ENCODE data around the gene IFITM1.
A peak's percentile ranks its signal among the peaks of the same experiment; 100 is the strongest.
"Not testable (repeated sequence)": the region's sequence is repeated elsewhere in the genome, so short reads cannot be mapped to it uniquely, and the experiment has no call there.

Gene IFITM1

DNA sequence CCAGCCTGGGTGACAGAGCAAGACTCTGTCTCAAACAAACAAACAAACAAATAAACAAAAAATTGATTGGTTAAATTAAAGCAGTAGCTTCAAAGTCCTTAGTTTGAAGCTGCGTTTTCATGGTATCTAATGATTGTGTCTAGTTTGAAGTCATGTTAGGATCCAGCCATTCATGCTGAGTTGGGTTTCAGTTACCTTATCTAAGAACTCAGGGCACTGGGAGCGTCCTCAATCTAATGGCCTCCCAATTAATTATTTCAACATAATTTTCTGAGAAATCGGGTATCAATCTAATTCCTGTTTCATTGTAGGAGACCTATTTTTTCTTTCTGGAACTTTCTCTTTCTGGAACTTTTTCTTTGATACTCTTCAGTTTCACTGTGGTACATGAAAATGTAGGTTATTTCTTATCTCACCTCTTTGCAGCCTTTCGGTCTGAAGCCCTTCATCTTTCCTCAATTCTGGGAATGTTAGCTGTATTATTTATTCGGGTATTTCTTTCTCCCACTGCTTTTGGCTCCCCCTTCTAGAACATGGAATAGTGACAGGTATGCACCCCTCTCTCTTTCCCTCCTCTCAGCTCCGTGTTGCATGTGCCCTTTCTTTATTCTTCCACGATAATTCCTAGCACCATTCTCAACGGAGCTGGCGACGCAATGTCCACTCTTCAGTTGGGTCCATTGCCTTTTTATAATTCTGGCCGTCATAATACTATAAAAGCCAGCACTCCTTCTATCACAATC, 31.2 kb downstream of the IFITM1 start:
- DNase-seq (ENCODE audit: low spot score): no peak

GRCh38 chr11:346529-346928, 32.7 kb downstream of the IFITM1 start:
- no peak for DNase-seq (ENCODE audit: low spot score)

- DNase-seq (ENCODE audit: low spot score): not testable (repeated sequence)
Measured at GRCh38 chr11:349270-349954, 35.6 kb downstream of the IFITM1 start.

DNA sequence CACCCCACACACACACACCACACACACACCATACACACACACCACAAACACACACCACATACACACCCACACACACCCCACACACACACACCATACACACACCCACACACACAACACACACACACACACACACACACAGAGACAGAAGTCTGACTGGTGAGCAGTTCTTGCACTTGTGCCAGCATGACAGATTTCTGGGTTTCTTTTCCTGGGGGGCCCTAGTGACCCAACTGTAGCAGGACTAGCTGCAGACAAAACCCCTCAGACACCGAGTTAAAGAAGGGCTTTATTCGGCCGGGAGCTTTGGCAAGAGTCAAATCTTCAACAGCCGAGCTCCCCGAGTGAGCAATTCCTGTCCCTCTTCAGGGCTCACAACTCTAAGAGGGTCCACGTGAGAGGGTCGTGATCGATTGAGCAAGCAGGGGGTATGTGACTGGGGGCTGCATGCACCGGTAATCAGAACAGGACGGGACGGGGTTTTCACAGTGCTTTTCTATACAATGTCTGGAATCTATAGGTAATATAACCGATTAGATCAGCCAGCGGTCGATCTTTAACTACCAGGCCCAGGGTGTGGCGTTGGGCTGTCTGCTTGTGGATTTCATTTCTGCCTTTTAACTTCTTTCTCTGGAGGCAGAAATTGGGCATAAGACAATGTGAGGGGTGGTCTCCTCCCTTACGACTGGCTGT, 36.3 kb downstream of the IFITM1 start:
- DNase-seq (ENCODE audit: low spot score): not testable (repeated sequence)

DNA sequence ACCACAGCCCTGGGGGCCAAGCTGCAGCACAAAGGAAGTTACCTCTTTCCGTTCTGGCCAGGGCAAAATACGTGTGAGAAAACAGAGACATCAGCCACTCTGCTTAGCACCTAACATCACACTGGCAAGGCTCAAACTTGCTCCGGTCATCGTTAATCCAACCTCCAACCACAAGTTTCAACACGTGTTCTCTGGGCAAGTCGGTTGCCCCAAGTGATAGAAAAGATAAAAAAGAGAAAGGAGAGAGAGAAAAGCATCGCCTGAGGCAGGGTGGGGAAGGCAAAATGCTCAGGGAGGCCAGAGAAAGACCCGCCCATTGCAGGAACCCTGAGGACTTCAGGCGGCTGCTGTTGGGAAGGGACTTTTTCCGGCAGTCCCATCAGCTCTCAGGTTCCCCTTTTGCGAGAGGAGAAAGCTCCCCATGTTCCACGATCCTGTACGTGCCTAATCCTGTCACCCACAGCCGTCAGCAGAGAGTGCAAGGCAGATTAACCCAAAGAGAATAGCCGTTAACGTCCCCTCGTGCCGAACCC, 36.9 kb downstream of the IFITM1 start:
- no peak for DNase-seq (ENCODE audit: low spot score)

- DNase-seq (ENCODE audit: low spot score): no peak
Measured at GRCh38 chr11:351411-351810, 37.6 kb downstream of the IFITM1 start.

DNA sequence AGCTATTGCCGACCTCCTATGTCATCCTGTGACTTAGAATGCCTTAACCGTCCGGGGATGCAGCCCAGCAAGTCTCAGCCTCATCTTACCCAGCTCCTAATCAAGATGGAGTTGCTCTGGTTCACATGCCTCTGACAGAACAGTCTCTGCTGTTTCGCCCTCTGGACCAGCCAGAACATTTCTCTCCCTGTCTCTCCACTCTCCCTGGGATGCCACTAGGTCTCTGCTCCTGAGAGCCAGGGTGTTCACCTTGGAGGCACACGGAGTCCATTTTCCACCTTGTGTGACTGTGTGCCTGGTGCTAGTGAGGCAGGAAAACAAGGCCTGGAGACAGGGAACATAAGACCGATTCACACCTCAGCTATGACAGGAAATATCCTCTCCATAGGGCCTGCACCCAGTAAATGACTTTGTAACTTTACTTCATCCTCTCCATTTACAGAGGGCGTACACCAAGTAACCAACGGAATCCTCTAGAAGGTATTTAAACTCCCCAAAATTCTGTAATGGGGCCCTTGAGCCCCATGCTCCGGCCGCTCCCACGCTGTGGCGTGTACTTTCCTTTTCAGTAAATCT, 38.7 kb downstream of the IFITM1 start:
- DNase-seq (ENCODE audit: low spot score): no peak

DNA sequence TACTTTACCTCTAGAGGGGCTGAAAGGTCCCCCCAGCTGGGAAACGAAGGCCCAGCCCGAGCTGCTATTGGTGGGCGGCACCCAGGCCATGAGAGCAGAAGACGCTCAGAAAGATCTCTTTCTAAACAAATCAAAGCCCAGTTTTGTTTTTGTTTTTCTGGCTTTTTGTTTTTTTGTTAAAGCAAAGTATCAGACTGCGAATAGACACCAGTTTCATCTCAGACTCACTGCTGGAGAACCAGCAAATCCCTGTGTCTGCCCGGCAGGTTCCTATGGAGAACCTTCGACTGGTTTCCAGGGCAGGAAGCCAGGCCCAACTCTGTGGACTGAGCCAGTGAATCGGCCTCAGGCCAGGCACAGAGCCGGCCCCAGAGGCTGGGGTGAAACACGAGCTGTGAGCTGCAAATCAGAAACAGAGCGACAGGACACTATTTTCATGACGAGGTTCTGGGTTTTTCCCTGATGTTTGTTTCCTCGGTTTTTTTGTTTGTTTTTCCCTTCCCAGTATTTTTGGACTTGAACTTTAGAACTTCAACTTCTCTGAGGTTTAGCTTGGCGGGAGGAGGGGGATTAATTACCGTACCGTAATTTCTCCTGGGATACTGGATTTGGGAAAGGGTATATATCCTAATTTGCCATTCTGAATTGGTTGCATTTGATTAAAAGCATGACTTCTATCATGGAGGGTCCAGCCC, 39.5 kb downstream of the IFITM1 start:
- DNase-seq (ENCODE audit: low spot score): no peak

DNA sequence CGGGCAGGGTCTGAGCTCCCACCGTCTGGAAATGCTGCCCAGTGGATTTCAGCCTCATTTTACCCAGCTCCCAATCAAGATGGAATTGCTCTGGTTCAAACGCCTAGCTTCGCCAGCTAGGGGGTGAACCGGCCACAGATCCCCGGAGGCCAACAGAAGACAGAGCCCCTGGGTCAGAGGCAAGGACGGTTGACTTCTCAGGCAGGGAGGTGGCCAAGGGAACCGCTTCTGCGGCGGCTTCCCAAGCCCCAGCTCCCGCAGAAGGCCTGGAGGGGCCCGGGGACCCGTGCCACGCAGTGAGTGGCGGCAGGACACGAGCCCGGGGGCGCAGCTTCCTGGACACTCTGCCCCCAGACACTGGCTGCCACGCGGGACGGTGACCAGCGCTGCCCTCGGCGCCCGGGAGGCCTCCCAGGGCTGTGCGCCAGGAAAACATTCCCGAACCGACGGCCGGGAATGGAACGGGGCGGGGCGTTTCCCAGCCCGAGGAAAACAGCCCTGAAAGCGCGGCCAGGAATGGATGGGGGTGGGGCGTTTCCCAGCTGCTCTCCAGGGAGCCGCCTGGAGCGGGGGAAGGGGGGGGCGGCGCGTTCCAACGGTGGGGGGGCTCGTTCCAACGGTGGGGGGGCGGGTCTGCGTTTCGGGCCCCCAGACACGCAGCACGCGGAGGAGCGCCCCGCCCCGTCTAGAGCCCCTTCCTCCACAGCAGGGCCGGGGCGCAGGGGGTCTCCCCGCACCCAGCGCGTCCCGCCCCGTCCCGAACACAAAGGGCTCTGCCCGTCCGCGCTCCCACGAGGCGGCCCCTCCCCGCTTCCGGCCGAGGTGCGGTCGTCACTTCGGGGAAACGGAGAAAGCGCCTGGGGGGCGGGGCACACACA, 42.0 kb downstream of the IFITM1 start:
- DNase-seq (ENCODE audit: low spot score): peak; percentile 81

DNA sequence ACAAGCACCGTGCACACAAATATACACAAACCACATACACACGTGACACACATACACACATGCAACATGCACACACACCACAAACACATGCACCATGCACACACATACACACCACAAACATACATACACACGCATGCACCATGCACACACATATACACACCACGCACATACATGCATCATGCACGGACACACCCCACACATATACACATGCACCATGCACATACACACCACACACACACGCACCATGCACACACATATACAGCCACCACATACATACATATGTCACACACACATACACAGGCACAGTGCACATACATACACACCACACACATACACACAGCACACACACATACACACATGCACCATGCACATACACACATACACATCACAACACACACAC, 42.8 kb downstream of the IFITM1 start:
- no peak for DNase-seq (ENCODE audit: low spot score)

GRCh38 chr11:357582-357981, 43.7 kb downstream of the IFITM1 start:
- no peak for DNase-seq (ENCODE audit: low spot score)

GRCh38 chr11:358129-358800, 44.4 kb downstream of the IFITM1 start:
- no peak for DNase-seq (ENCODE audit: low spot score)

- no peak for DNase-seq (ENCODE audit: low spot score)
Measured at GRCh38 chr11:359181-359714, 45.4 kb downstream of the IFITM1 start.

- no peak for DNase-seq (ENCODE audit: low spot score)
Measured at GRCh38 chr11:360326-361280, 46.8 kb downstream of the IFITM1 start.

DNA sequence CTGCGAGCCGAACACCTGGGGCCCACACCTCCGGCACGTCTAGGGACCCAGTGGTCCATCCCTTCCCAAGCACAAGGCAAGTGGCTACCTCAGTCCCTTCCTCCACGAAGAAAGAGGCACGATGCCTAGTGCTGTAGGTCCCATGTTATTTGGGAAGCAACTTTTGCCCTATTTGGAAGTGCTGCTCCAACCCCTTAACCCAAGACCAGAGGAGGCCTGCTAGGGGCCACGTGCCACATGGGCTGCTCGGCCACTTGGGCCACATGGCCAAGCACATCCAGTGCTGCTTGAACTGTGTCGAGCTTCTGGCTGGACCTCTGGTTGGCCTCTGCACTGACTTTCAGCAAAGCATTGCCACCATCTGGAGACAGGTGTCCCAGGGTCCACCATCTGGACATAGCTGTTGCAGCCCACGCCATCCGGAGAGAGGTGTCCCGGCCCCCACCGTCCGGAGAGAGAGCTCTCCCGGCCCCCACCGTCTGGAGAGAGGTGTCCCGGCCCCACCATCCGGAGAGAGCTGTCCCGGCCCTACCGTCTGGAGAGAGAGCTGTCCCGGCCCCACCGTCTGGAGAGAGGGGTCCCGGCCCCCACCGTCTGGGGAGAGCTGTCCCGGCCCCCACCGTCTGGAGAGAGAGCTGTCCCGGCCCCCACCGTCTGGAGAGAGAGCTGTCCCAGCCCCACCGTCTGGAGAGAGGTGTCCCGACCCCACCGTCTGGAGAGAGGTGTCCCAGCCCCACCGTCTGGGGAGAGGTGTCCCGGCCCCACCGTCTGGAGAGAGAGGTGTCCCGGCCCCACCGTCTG, 49.0 kb downstream of the IFITM1 start:
- DNase-seq (ENCODE audit: low spot score): no peak

DNA sequence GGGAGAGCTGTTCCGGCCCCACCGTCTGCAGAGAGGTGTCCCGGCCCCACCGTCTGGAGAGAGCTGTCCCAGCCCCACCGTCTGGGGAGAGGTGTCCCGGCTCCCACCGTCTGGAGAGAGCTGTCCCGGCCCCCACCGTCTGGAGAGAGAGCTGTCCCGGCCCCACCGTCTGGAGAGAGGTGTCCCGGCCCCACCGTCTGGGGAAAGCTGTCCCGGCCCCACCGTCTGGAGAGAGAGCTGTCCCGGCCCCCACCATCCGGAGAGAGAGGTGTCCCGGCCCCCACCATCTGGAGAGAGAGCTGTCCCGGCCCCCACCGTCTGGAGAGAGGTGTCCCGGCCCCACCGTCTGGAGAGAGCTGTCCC, 49.6 kb downstream of the IFITM1 start:
- not testable (repeated sequence) for DNase-seq (ENCODE audit: low spot score)

GRCh38 chr11:363948-364761, 50.3 kb downstream of the IFITM1 start:
- DNase-seq (ENCODE audit: low spot score): peak; percentile 73

Data from NAMALWA (cell line).